ENCODE data around the gene ARL15. TPM values are rescaled to one million over a fixed set of nuclear protein-coding genes. Genes with fewer than 3 reads are reported as not detected.
A peak's percentile ranks its signal among the peaks of the same experiment; 100 is the strongest.

Gene ARL15
- total and polyA plus RNA-seq, 2 of the 8 experiments (the other 6 are each of a cell fraction or from before 2014, with no cell fraction given), result 9.9 to 21.2 TPM

DNA sequence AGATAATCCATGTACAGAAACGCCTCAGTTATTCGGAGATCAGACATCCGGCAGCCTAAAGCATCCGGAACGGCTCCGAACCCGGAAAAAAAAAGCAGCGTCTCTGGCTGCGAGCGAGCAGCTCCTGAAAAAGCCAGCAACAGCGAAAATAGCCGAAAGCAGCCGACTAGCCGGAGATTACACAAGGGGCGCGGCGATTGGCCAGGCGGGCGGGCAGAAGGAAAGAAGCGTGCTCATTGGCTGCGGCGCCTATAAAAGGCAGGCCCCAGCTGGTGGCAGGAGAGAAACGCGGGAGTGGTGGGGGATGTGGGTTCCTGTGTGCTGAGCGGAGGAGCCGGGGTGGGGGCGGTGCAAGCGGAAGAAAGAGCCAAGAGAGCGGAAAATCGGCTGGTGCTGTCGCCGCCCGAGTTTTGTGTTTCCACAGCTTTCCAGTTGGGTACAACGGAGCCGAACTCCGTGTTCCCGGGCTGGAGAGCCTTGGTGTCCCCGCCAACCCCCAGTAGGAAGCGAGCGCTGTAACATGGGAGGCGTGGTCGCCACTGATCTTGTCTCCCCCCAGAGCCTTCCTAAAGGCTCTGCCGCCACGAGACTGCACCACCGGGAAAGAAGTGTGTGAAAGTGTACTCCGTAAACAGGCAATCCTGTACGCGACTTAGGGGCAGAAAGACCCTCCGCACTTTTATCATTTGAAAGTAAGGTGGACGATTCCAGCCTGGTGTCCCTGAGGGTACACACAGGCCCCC lies at the start of gene ARL15 (continued):
- no peak for TF ChIP-seq CTCF (IDR thresholded peaks at IDR 0.05; ENCODE audit: control extremely low read depth in 1 of 3, insufficient read depth in 1 of 3, low read depth in 1 of 3, low read length in 3 of 3)
- no peak for TF ChIP-seq BRCA1 (IDR thresholded peaks at IDR 0.05; ENCODE audit: low read depth, low read length)
- peak; percentile 91 for TF ChIP-seq CEBPB (IDR thresholded peaks at IDR 0.05; ENCODE audit: low read depth, low read length)
- TF ChIP-seq RNF2 (IDR thresholded peaks at IDR 0.05; ENCODE audit: borderline replicate concordance, low read depth, low read length, missing control alignments, poor library complexity, severe bottlenecking), result no peak
- TF ChIP-seq POLR2A (IDR thresholded peaks at IDR 0.05; ENCODE audit: control extremely low read depth in 1 of 2, low read depth in 2 of 2, low read length in 2 of 2), result peak; percentile 100

Measured in H1 (cell line).